Left lung (tissue), 10 donors: Measurements from ENCODE around the gene OR10G7. TPM values are rescaled to one million over a fixed set of nuclear protein-coding genes. Genes with fewer than 3 reads are reported as not detected.

Experiments used
- ATAC-seq: fragments of 200-7000 bp; cut with Tn5 transposase; one replicate; pipeline ENCODE4 v1.9.1; 2020; ENCODE audit warnings: moderate library complexity
- DNase-seq, 4 donors: peaks; one replicate each; pipeline ENCODE4 v3.0.0-alpha.2; 2013 to 2020
- H3K27ac ChIP-seq, 2 donors: fragments of 200-600 bp; sonication (generic) in 1 of 2; one replicate each; pipeline versions ENCODE4 v1.5.0 to v1.8.0; 2020 to 2021
- H3K27me3 ChIP-seq, 2 donors: fragments of 200-600 bp; sonication (generic) in 1 of 2; one replicate each; pipeline versions ENCODE4 v1.5.0 to v1.8.0; 2020 to 2021
- H3K36me3 ChIP-seq, 2 donors: fragments of 200-600 bp; sonication (generic) in 1 of 2; one replicate each; pipeline versions ENCODE4 v1.5.0 to v1.8.0; 2020 to 2021
- H3K4me1 ChIP-seq, 2 donors: fragments of 200-600 bp; one replicate each; pipeline ENCODE4 v1.8.0; 2021
- H3K4me3 ChIP-seq, 2 donors: fragments of 200-600 bp; sonication (generic) in 1 of 2; one replicate each; pipeline versions ENCODE4 v1.5.0 to v1.8.0; 2020 to 2021; ENCODE audit warnings: mild to moderate bottlenecking in 1 of 2
- H3K9me3 ChIP-seq, 2 donors: fragments of 200-600 bp; sonication (generic) in 1 of 2; one replicate each; pipeline versions ENCODE4 v1.5.0 to v1.8.0; 2020 to 2021
- intact Hi-C, 2 donors: fragments of 100-400 bp; cut with DNase I; formaldehyde crosslinking; loops; one replicate each; pipeline versions ENCODE4 v1.11.2 to v1.14.2; 2022
- polyA plus RNA-seq, 6 donors: library from polyadenylated mRNA; unstranded; fragments of 120-200 nt; gene quantifications; one replicate each; pipeline ENCODE4 v1.2.1, GENCODE V29; 2013; ENCODE audit not compliant: insufficient read length in 6 of 6
- total RNA-seq, 2 donors: library from RNA; stranded (reverse); fragmentation: NEBNext Ultra II Directional; extraction: Animal tissue kit (Norgen Biotek cat#: 25700); gene quantifications; one replicate each; pipeline ENCODE4 v1.2.1, GENCODE V29; 2021
- TF ChIP-seq, protein P1 (sequence below), 2 donors: fragments of 200-600 bp; sonication (generic) in 1 of 2; IDR thresholded peaks; one replicate each; pipeline versions ENCODE4 v1.5.0 to v1.8.0; 2021; ENCODE audit warnings: antibody characterized with exemption in 2 of 2
- donor health status: DM: no; HTN: yes; CAD: no.
- donor health status: DM: no; HTN: no; CAD: no.

OR10G7 gene
- total and polyA plus RNA-seq, 8 donors: not detected

DNA sequence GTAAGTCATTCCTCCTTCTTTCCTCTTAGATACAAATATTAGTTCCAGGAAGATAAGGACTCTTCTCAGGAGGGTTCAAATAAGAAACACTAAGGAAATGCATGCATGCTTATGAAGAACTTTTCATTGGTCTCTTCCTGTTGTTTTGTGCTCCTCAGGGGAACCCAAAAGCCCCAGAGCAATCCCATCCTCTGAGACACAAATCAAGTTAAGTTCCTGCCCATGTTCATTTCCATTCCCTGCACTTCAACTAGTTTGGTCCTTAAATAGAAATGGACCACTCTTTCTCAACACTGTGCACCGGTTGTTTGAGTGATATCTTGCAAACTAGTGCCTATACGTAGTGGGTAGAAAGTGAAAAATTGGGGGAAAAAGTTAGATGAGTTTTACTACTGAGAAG is 28.4 kb downstream of the OR10G7 start, which contains the start of gene OR10G4:
TSS of gene OR10G4 (plus strand) at position 301 of the 400 bp plus-strand sequence. CDS start 2,578 bp downstream, outside the sequence.
- ATAC-seq: no peak
- H3K9me3 ChIP-seq: no peaks in the 10 kb centered on the region
- intact Hi-C loops: no loop called here
- no peaks in the 10 kb centered on the region for H3K36me3 ChIP-seq
- DNase-seq: no peak
- H3K27ac ChIP-seq: no peak within 1 kb of the TSS
- TF ChIP-seq, protein P1, sequence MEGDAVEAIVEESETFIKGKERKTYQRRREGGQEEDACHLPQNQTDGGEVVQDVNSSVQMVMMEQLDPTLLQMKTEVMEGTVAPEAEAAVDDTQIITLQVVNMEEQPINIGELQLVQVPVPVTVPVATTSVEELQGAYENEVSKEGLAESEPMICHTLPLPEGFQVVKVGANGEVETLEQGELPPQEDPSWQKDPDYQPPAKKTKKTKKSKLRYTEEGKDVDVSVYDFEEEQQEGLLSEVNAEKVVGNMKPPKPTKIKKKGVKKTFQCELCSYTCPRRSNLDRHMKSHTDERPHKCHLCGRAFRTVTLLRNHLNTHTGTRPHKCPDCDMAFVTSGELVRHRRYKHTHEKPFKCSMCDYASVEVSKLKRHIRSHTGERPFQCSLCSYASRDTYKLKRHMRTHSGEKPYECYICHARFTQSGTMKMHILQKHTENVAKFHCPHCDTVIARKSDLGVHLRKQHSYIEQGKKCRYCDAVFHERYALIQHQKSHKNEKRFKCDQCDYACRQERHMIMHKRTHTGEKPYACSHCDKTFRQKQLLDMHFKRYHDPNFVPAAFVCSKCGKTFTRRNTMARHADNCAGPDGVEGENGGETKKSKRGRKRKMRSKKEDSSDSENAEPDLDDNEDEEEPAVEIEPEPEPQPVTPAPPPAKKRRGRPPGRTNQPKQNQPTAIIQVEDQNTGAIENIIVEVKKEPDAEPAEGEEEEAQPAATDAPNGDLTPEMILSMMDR (IDR thresholded peaks at IDR 0.05): no peak
- no peaks in the 10 kb centered on the region for H3K27me3 ChIP-seq
- no peak within 1 kb of the TSS for H3K4me3 ChIP-seq
- H3K4me1 ChIP-seq: no peaks in the 10 kb centered on the region

DNA sequence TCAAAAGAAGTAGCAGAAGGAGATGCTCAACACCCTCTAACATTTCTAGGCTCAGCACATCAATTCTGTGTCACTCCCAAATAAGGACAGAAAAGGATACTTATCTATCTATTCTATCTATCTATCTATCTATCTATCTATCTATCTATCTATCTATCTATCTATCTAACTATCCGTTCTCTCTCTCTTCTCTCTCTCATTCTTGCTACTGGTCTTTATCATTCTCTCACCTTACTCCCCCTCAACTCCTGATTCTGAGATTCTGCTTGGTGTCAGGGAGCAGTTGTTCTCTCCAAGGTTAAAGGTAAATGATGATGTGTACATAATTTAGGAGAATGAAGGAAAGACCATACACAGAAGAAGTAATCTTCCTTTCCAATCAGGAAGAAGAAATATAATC is 46.0 kb downstream of the OR10G7 start, which contains the start of gene OR10G6:
TSS of gene OR10G6 (minus strand) at position 43 of the 400 bp plus-strand sequence. CDS start at position 43, 0 bp downstream.
- DNase-seq: no peak
- intact Hi-C loops: no loop called here
- no peak for ATAC-seq

More for the DNA sequence above, 46.0 kb downstream of the OR10G7 start, which contains the start of gene OR10G6:
- H3K36me3 ChIP-seq: no peaks in the 10 kb centered on the region
- TF ChIP-seq, protein P1 (IDR thresholded peaks at IDR 0.05): no peak
- H3K4me1 ChIP-seq: no peaks in the 10 kb centered on the region
- H3K27me3 ChIP-seq: no peaks in the 10 kb centered on the region
- no peak within 1 kb of the TSS for H3K27ac ChIP-seq
- no peak within 1 kb of the TSS for H3K4me3 ChIP-seq
- H3K9me3 ChIP-seq: no peaks in the 10 kb centered on the region

Other genes starting within 250 kb of the OR10G7 start
- gene OR6M1, start 235.0 kb downstream of the OR10G7 start, total RNA-seq: not detected
- not detected for gene OR6M1, start 235.0 kb downstream of the OR10G7 start, polyA plus RNA-seq
- gene TMEM225, start 155.7 kb downstream of the OR10G7 start, total RNA-seq: not detected
- not detected for gene TMEM225, start 155.7 kb downstream of the OR10G7 start, polyA plus RNA-seq
- gene OR8D4, start 139.2 kb downstream of the OR10G7 start, total RNA-seq: not detected
- gene OR8D4, start 139.2 kb downstream of the OR10G7 start, polyA plus RNA-seq: under 1 TPM in 2 of 6 donors, not detected in 4; 0.06 to 0.07 TPM
- not detected for gene OR4D5, start 101.7 kb downstream of the OR10G7 start, total RNA-seq
- not detected for gene OR4D5, start 101.7 kb downstream of the OR10G7 start, polyA plus RNA-seq
- not detected for gene OR6T1, start 97.5 kb downstream of the OR10G7 start, total RNA-seq
- not detected for gene OR6T1, start 97.5 kb downstream of the OR10G7 start, polyA plus RNA-seq
- gene OR10S1, start 63.5 kb downstream of the OR10G7 start, total RNA-seq: not detected
- not detected for gene OR10S1, start 63.5 kb downstream of the OR10G7 start, polyA plus RNA-seq
- gene OR10G6, start 46.2 kb downstream of the OR10G7 start, total RNA-seq: not detected
- gene OR10G6, start 46.2 kb downstream of the OR10G7 start, polyA plus RNA-seq: not detected
- gene OR10G4, start 28.3 kb downstream of the OR10G7 start, total RNA-seq: not detected
- not detected for gene OR10G4, start 28.3 kb downstream of the OR10G7 start, polyA plus RNA-seq
- not detected for gene OR10G9, start 18.3 kb downstream of the OR10G7 start, total RNA-seq
- not detected for gene OR10G9, start 18.3 kb downstream of the OR10G7 start, polyA plus RNA-seq
- gene OR10G8, start 14.5 kb downstream of the OR10G7 start, total RNA-seq: not detected
- not detected for gene OR10G8, start 14.5 kb downstream of the OR10G7 start, polyA plus RNA-seq
- 10 to 100 TPM; 33.7 to 43.5 TPM for gene VWA5A, start 74.1 kb upstream of the OR10G7 start, total RNA-seq
- gene VWA5A, start 74.1 kb upstream of the OR10G7 start, polyA plus RNA-seq: 10 to 100 TPM; 13.7 to 18.1 (median 16.5) TPM
- gene OR10D3, start 142.0 kb upstream of the OR10G7 start, total RNA-seq: not detected
- gene OR10D3, start 142.0 kb upstream of the OR10G7 start, polyA plus RNA-seq: not detected
- not detected for gene OR8G1, start 199.8 kb upstream of the OR10G7 start, total RNA-seq
- gene OR8G1, start 199.8 kb upstream of the OR10G7 start, polyA plus RNA-seq: under 1 TPM in 1 of 6 donors, not detected in 5; 0.04 TPM
- gene OR8G5, start 215.1 kb upstream of the OR10G7 start, total RNA-seq: not detected
- gene OR8G5, start 215.1 kb upstream of the OR10G7 start, polyA plus RNA-seq: not detected